ENCODE results near the gene CD164L2. TPM values are rescaled to one million over a fixed set of nuclear protein-coding genes. Genes with fewer than 3 reads are reported as not detected.

The CD164L2 gene
- total RNA-seq, 1 donor from 2014 or later, result not detected

- no peak for DNase-seq (ENCODE audit: extremely low spot score, unreplicated experiment)
- no peak for TF ChIP-seq CTCF (IDR thresholded peaks at IDR 0.05)
- Mint-ChIP-seq H3K4me3 (ENCODE audit: unreplicated experiment) (no peak overlapping the region), H3K9me3 (ENCODE audit: unreplicated experiment) (no peaks in the 10 kb centered on the region), H3K27ac (ENCODE audit: unreplicated experiment) (no peak overlapping the region), H3K4me1 (ENCODE audit: unreplicated experiment) (peaks cover 30% of the 10 kb centered on the region), H3K36me3 (ENCODE audit: unreplicated experiment) (peaks cover 29% of the 10 kb centered on the region), H3K27me3 (ENCODE audit: unreplicated experiment) (no peaks in the 10 kb centered on the region)
Measured at GRCh38 chr1:27363766-27364695, 19.1 kb downstream of the CD164L2 start.

GRCh38 chr1:27361553-27361952 lies 21.6 kb downstream of the CD164L2 start:
- H3K36me3 Mint-ChIP-seq (ENCODE audit: unreplicated experiment), result peaks cover 33% of the 10 kb centered on the region
- no peaks in the 10 kb centered on the region for H3K27me3 Mint-ChIP-seq (ENCODE audit: unreplicated experiment)
- peaks cover 20% of the 10 kb centered on the region for H3K4me1 Mint-ChIP-seq (ENCODE audit: unreplicated experiment)
- TF ChIP-seq CTCF (IDR thresholded peaks at IDR 0.05), result no peak
- DNase-seq (ENCODE audit: extremely low spot score, unreplicated experiment), result no peak
- H3K9me3 Mint-ChIP-seq (ENCODE audit: unreplicated experiment), result no peaks in the 10 kb centered on the region
- no peak overlapping the region for H3K27ac Mint-ChIP-seq (ENCODE audit: unreplicated experiment)
- H3K4me3 Mint-ChIP-seq (ENCODE audit: unreplicated experiment), result no peak overlapping the region

GRCh38 chr1:27361044-27361402 lies 22.1 kb downstream of the CD164L2 start:
- TF ChIP-seq CTCF (IDR thresholded peaks at IDR 0.05), result no peak
- Mint-ChIP-seq H3K36me3 (ENCODE audit: unreplicated experiment) (peaks cover 33% of the 10 kb centered on the region), H3K27me3 (ENCODE audit: unreplicated experiment) (no peaks in the 10 kb centered on the region), H3K4me3 (ENCODE audit: unreplicated experiment) (no peak overlapping the region), H3K27ac (ENCODE audit: unreplicated experiment) (no peak overlapping the region), H3K9me3 (ENCODE audit: unreplicated experiment) (no peaks in the 10 kb centered on the region), H3K4me1 (ENCODE audit: unreplicated experiment) (peaks cover 20% of the 10 kb centered on the region)
- no peak for DNase-seq (ENCODE audit: extremely low spot score, unreplicated experiment)

GRCh38 chr1:27360159-27361043 lies 22.7 kb downstream of the CD164L2 start:
- peaks cover 20% of the 10 kb centered on the region for H3K4me1 Mint-ChIP-seq (ENCODE audit: unreplicated experiment)
- DNase-seq (ENCODE audit: extremely low spot score, unreplicated experiment), result no peak
- H3K4me3 Mint-ChIP-seq (ENCODE audit: unreplicated experiment), result no peak overlapping the region
- no peaks in the 10 kb centered on the region for H3K27me3 Mint-ChIP-seq (ENCODE audit: unreplicated experiment)
- peaks cover 37% of the 10 kb centered on the region for H3K36me3 Mint-ChIP-seq (ENCODE audit: unreplicated experiment)
- H3K9me3 Mint-ChIP-seq (ENCODE audit: unreplicated experiment), result no peaks in the 10 kb centered on the region
- no peak overlapping the region for H3K27ac Mint-ChIP-seq (ENCODE audit: unreplicated experiment)
- no peak for TF ChIP-seq CTCF (IDR thresholded peaks at IDR 0.05)

- Mint-ChIP-seq H3K36me3 (ENCODE audit: unreplicated experiment) (peaks cover 40% of the 10 kb centered on the region), H3K4me3 (ENCODE audit: unreplicated experiment) (no peak overlapping the region), H3K27ac (ENCODE audit: unreplicated experiment) (no peak overlapping the region), H3K27me3 (ENCODE audit: unreplicated experiment) (no peaks in the 10 kb centered on the region), H3K9me3 (ENCODE audit: unreplicated experiment) (no peaks in the 10 kb centered on the region), H3K4me1 (ENCODE audit: unreplicated experiment) (peaks cover 14% of the 10 kb centered on the region)
- DNase-seq (ENCODE audit: extremely low spot score, unreplicated experiment), result no peak
- no peak for TF ChIP-seq CTCF (IDR thresholded peaks at IDR 0.05)
Measured at GRCh38 chr1:27359822-27360158, 23.3 kb downstream of the CD164L2 start.
